Neural cell (in vitro differentiated cells): ENCODE measurements around the gene TWNK. TPM values are rescaled to one million over a fixed set of nuclear protein-coding genes. Genes with fewer than 3 reads are reported as not detected.
"Not testable (repeated sequence)": the region's sequence is repeated elsewhere in the genome, so short reads cannot be mapped to it uniquely, and the experiment has no call there.

Experiments used
- H2AFZ ChIP-seq: fragments of 200-600, 300-800 bp; sonication (generic), shearing (Covaris generic); 2 replicates; pipeline ENCODE4 v1.6.0; 2014; ENCODE audit warnings: low read depth, mild to moderate bottlenecking, antibody characterized with exemption, low read length, moderate library complexity
- H3F3A ChIP-seq: fragments of 200-600 bp; shearing (Covaris generic); 2 replicates; pipeline ENCODE4 v1.6.1; 2016; ENCODE audit warnings: mild to moderate bottlenecking, moderate library complexity, mixed read lengths, antibody characterized with exemption, low read length; ENCODE audit not compliant: insufficient read depth, poor library complexity, severe bottlenecking
- H3K27ac ChIP-seq: fragments of 200-600, 300-800 bp; sonication (generic), shearing (Covaris generic); 2 replicates; pipeline ENCODE4 v1.5.1; 2014; ENCODE audit warnings: mild to moderate bottlenecking, low read length, moderate library complexity
- H3K27me3 ChIP-seq: fragments of 300-800, 200-600 bp; sonication (generic), shearing (Covaris generic); 2 replicates; pipeline ENCODE4 v1.6.0; 2014; ENCODE audit warnings: mild to moderate bottlenecking, low read depth, low read length, moderate library complexity; ENCODE audit not compliant: insufficient read depth
- H3K36me3 ChIP-seq: fragments of 300-800, 200-600 bp; sonication (generic), shearing (Covaris generic); 2 replicates; pipeline ENCODE4 v1.5.1; 2014; ENCODE audit warnings: mild to moderate bottlenecking, antibody characterized with exemption, low read length, moderate library complexity; ENCODE audit not compliant: insufficient read depth
- H3K4me2 ChIP-seq: fragments of 300-800, 200-600 bp; sonication (generic), shearing (Covaris generic); 2 replicates; pipeline ENCODE4 v1.6.0; 2014; ENCODE audit warnings: mild to moderate bottlenecking, low read length
- H3K4me3 ChIP-seq: fragments of 300-800, 200-600 bp; sonication (generic), shearing (Covaris generic); 2 replicates; pipeline ENCODE4 v1.5.1; 2014; ENCODE audit warnings: mild to moderate bottlenecking, low read length, moderate library complexity
- H3K79me2 ChIP-seq: fragments of 200-600 bp; shearing (Covaris generic); replicated peaks from 2 replicates; pipeline ENCODE4 v1.6.0; 2014; ENCODE audit warnings: mild to moderate bottlenecking, low read length, moderate library complexity; ENCODE audit not compliant: insufficient read depth
- H3K9ac ChIP-seq: fragments of 300-800, 200-600 bp; sonication (generic), shearing (Covaris generic); 2 replicates; pipeline ENCODE4 v1.6.1; 2016; ENCODE audit warnings: mild to moderate bottlenecking, low read length, mixed read lengths
- H3K9me2 ChIP-seq: fragments of 200-600 bp; shearing (Covaris generic); 2 replicates; pipeline ENCODE4 v1.6.1; 2016; ENCODE audit warnings: mild to moderate bottlenecking, low read length, mixed read lengths; ENCODE audit not compliant: insufficient read depth
- H3K9me3 ChIP-seq: fragments of 200-600, 300-800 bp; sonication (generic), shearing (Covaris generic); 2 replicates; pipeline ENCODE4 v1.6.1; 2016; ENCODE audit warnings: mild to moderate bottlenecking, mixed run types, low read length, moderate library complexity, mixed read lengths
- H4K20me1 ChIP-seq: fragments of 200-600 bp; shearing (Covaris generic); 2 replicates; pipeline ENCODE4 v1.6.1; 2016; ENCODE audit warnings: mild to moderate bottlenecking, mixed run types; ENCODE audit not compliant: insufficient read depth
- CTCF ChIP-seq: fragments of 450-650 bp; IDR thresholded peaks from 2 replicates; pipeline ENCODE4 v1.5.1; 2014; ENCODE audit warnings: antibody characterized with exemption, mild to moderate bottlenecking, moderate library complexity; ENCODE audit not compliant: poor library complexity, severe bottlenecking
- EP300 ChIP-seq: fragments of 450-650 bp; conservative IDR thresholded peaks from 2 replicates; pipeline ENCODE4 v1.6.1; 2014; ENCODE audit warnings: antibody characterized with exemption, mild to moderate bottlenecking, moderate library complexity; ENCODE audit not compliant: poor library complexity, severe bottlenecking
- EZH2 ChIP-seq: fragments of 200-600, 300-800 bp; shearing (Covaris generic), sonication (generic); IDR thresholded peaks from 2 replicates; pipeline ENCODE4 v1.6.1; 2014; ENCODE audit warnings: antibody characterized with exemption, low read length, borderline replicate concordance, mild to moderate bottlenecking; ENCODE audit not compliant: insufficient read depth, poor library complexity, severe bottlenecking
- MXI1 ChIP-seq: fragments of 450-650 bp; conservative IDR thresholded peaks from 2 replicates; pipeline ENCODE4 v1.6.1; 2014; ENCODE audit warnings: antibody characterized with exemption, mild to moderate bottlenecking; ENCODE audit not compliant: poor library complexity, severe bottlenecking
- POLR2AphosphoS5 ChIP-seq: IDR thresholded peaks from 2 replicates; pipeline ENCODE4 v1.6.1; 2012
- RAD21 ChIP-seq: fragments of 450-650 bp; conservative IDR thresholded peaks from 2 replicates; pipeline ENCODE4 v1.6.1; 2014; ENCODE audit warnings: antibody characterized with exemption, mild to moderate bottlenecking, moderate library complexity
- REST ChIP-seq: IDR thresholded peaks from 2 replicates; pipeline ENCODE4 v1.6.1; 2012; ENCODE audit warnings: borderline replicate concordance
- SMC3 ChIP-seq: fragments of 450-650 bp; conservative IDR thresholded peaks from 2 replicates; pipeline ENCODE4 v1.6.1; 2014; ENCODE audit warnings: antibody characterized with exemption, mild to moderate bottlenecking, moderate library complexity; ENCODE audit not compliant: poor library complexity
- TAF1 ChIP-seq: IDR thresholded peaks from 2 replicates; pipeline ENCODE4 v1.6.1; 2012; ENCODE audit warnings: low read depth
- polyA plus RNA-seq: library from polyadenylated mRNA; depleted of rRNA; stranded (reverse); fragments of >200 nt; gene quantifications from 2 replicates; pipeline ENCODE4 v1.2.3, GENCODE V29; 2014

The TWNK gene
- polyA plus RNA-seq, 1 donor from 2014 or later = 4.8 TPM

GRCh38 chr10:101032637-101033224, 45.4 kb downstream of the TWNK start:
- TF ChIP-seq CTCF (no peak), EP300 (no peak), REST (no peak), MXI1 (no peak), RAD21 (no peak), POLR2AphosphoS5 (no peak), EZH2 (no peak), TAF1 (no peak), SMC3 (no peak)
- Histone ChIP-seq H2AFZ (peak overlapping the region; percentile 18), H3F3A (no peaks in the 10 kb centered on the region), H3K4me3 (peak overlapping the region; percentile 78), H3K9me3 (no peaks in the 10 kb centered on the region), H3K9ac (peak overlapping the region; percentile 79), H3K27ac (peak overlapping the region; percentile 51), H3K79me2 (no peaks in the 10 kb centered on the region), H3K4me2 (peak overlapping the region; percentile 85), H3K27me3 (peaks cover 49% of the 10 kb centered on the region), H3K36me3 (no peaks in the 10 kb centered on the region), H4K20me1 (no peaks in the 10 kb centered on the region), H3K9me2 (no peaks in the 10 kb centered on the region)

DNA sequence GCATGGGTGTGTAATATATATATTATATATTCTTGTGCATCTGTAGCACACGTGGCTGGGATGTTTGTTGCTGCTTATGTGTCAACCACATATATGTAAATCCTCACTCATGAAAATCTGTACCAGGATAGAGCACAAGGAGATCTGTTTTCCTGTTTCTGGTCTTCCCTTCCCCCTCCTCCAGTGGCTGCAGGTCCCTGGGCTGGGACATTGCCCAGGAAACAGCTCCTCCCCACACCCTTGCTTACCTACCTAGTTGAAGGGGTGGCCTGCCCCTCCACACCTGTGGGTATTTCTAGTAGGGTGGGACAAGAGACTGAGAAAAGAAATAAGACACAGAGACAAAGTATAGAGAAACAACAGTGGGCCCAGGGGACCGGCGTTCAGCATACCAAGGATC, 45.9 kb downstream of the TWNK start:
- Histone ChIP-seq H4K20me1 (no peaks in the 10 kb centered on the region), H3K9me3 (no peaks in the 10 kb centered on the region), H2AFZ (no peak overlapping the region), H3F3A (no peaks in the 10 kb centered on the region), H3K4me3 (peak overlapping the region; percentile 78), H3K9me2 (no peaks in the 10 kb centered on the region), H3K27ac (no peak overlapping the region), H3K79me2 (no peaks in the 10 kb centered on the region), H3K27me3 (peaks cover 47% of the 10 kb centered on the region), H3K4me2 (peak overlapping the region; percentile 85), H3K36me3 (no peaks in the 10 kb centered on the region), H3K9ac (no peak overlapping the region)
- TF ChIP-seq MXI1 = no peak
- no peak for TF ChIP-seq EP300
- no peak for TF ChIP-seq EZH2
- TF ChIP-seq CTCF = no peak
- TF ChIP-seq REST = no peak
- no peak for TF ChIP-seq POLR2AphosphoS5
- no peak for TF ChIP-seq SMC3
- TF ChIP-seq RAD21 = no peak
- no peak for TF ChIP-seq TAF1

DNA sequence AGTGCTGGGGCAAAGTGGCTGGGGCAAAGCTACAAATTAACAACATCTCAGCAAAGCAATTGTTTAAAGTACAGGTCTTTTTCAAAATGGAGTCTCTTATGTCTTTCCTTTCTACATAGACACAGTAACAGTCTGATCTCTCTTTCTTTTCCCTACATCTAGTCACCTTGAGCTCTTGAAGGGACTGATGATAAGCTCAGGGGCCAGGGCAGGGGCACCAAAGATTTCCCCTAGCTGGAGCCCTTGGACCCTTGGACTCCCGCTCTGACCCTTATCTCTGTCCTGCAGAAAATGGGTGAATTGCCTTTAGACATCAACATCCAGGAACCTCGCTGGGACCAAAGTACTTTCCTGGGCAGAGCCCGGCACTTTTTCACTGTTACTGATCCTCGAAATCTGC, 47.1 kb downstream of the TWNK start:
- peaks cover 45% of the 10 kb centered on the region for H3K27me3 ChIP-seq
- H2AFZ ChIP-seq, H3K9me3 ChIP-seq, H3F3A ChIP-seq, H3K4me3 ChIP-seq, H3K4me2 ChIP-seq, H3K27ac ChIP-seq, H3K79me2 ChIP-seq, H3K9ac ChIP-seq, H3K36me3 ChIP-seq, H3K9me2 ChIP-seq, H4K20me1 ChIP-seq: not testable (repeated sequence)
